Natural killer cell (primary cell): ENCODE measurements around the gene AKAP11. TPM values are rescaled to one million over a fixed set of nuclear protein-coding genes. Genes with fewer than 3 reads are reported as not detected.

Experiments
- ATAC-seq, 3 donors: fragments of 150-1000 bp in 2 of 3; fragments of 200-7000 bp in 1 of 3; cut with Tn5 transposase; 1 replicate in 1 of 3; 2 replicates in 2 of 3; pipeline ENCODE4 v1.10.0; 2021; ENCODE audit warnings: mild to moderate bottlenecking in 2 of 3, moderate library complexity in 2 of 3
- DNase-seq, 2 donors: peaks; one replicate each; pipeline versions ENCODE4 v3.0.0 to v3.0.0-alpha.2; 2013 to 2021; ENCODE audit warnings: mixed read lengths in 1 of 2
- H3K27ac ChIP-seq: one replicate; pipeline ENCODE4 v1.5.1; 2013; ENCODE audit warnings: mild to moderate bottlenecking, low read length
- H3K27me3 ChIP-seq: one replicate; pipeline ENCODE4 v1.6.1; 2013; ENCODE audit warnings: low read length; ENCODE audit not compliant: control insufficient read depth, insufficient read depth
- H3K36me3 ChIP-seq: one replicate; pipeline ENCODE4 v1.6.1; 2013; ENCODE audit warnings: low read length; ENCODE audit not compliant: control insufficient read depth, insufficient read depth
- H3K4me1 ChIP-seq: one replicate; pipeline ENCODE4 v1.6.1; 2013; ENCODE audit warnings: low read length; ENCODE audit not compliant: control insufficient read depth, insufficient read depth
- H3K4me3 ChIP-seq: one replicate; pipeline ENCODE4 v1.5.1; 2013; ENCODE audit warnings: low read length
- H3K9me3 ChIP-seq: one replicate; pipeline ENCODE4 v1.6.1; 2013; ENCODE audit warnings: low read length; ENCODE audit not compliant: control insufficient read depth, insufficient read depth
- H3K27ac Mint-ChIP-seq, 2 donors: one replicate each; pipeline ENCODE4 v1.8.0; 2022; ENCODE audit warnings: mild to moderate bottlenecking in 2 of 2, mixed read lengths in 2 of 2, moderate library complexity in 1 of 2
- H3K27me3 Mint-ChIP-seq, 2 donors: one replicate each; pipeline ENCODE4 v1.8.0; 2022; ENCODE audit warnings: low read depth in 2 of 2, mixed read lengths in 2 of 2
- H3K36me3 Mint-ChIP-seq: one replicate; pipeline ENCODE4 v1.8.0; 2022; ENCODE audit warnings: mixed read lengths
- H3K4me1 Mint-ChIP-seq, 2 donors: one replicate each; pipeline ENCODE4 v1.8.0; 2022; ENCODE audit warnings: mixed read lengths in 2 of 2
- H3K4me3 Mint-ChIP-seq: one replicate; pipeline ENCODE4 v1.8.0; 2022; ENCODE audit warnings: mild to moderate bottlenecking, moderate library complexity, mixed read lengths
- H3K9me3 Mint-ChIP-seq, 2 donors: one replicate each; pipeline ENCODE4 v1.8.0; 2022; ENCODE audit warnings: mixed read lengths in 2 of 2
- WGBS: methylation state at CpG from one replicate; pipeline ENCODE4 v1.1.7; 2013; ENCODE audit warnings: missing lambda C conversion rate; ENCODE audit not compliant: insufficient coverage; 5-methylcytosine and 5-hydroxymethylcytosine counted together
- intact Hi-C: fragments of 100-400 bp; cut with micrococcal nuclease; formaldehyde crosslinking; loops from one replicate; pipeline ENCODE4 v1.14.2; 2022
- total RNA-seq, 4 donors: library from RNA; stranded (reverse); fragments of 120-200 nt in 1 of 4; gene quantifications; one replicate each; pipeline versions ENCODE4 v1.2.3 to v1.2.4, GENCODE V29; 2013 to 2022
- TF ChIP-seq, protein P1 (sequence below): fragments of 200-600 bp; IDR thresholded peaks from one replicate; pipeline ENCODE4 v1.8.0; 2022; ENCODE audit warnings: antibody characterized with exemption

AKAP11 gene
- total RNA-seq, 3 donors from 2014 or later (not counting 1 experiment from before 2014, with no cell fraction given): 23.6 to 31.9 (median 26.8) TPM

- WGBS: 78% methylated on average over 8 of the region's 8 CpGs
- H3K27ac Mint-ChIP-seq: no peak overlapping the region
- Histone ChIP-seq H3K9me3 (no peaks in the 10 kb centered on the region), H3K27ac (no peak overlapping the region), H3K4me3 (no peak overlapping the region), H3K27me3 (no peaks in the 10 kb centered on the region), H3K36me3 (no peaks in the 10 kb centered on the region), H3K4me1 (no peaks in the 10 kb centered on the region)
- H3K4me1 Mint-ChIP-seq: no peaks in the 10 kb centered on the region
- no peaks in the 10 kb centered on the region for H3K9me3 Mint-ChIP-seq
- intact Hi-C loops: no loop called here
- no peaks in the 10 kb centered on the region for H3K27me3 Mint-ChIP-seq
- TF ChIP-seq, protein P1, sequence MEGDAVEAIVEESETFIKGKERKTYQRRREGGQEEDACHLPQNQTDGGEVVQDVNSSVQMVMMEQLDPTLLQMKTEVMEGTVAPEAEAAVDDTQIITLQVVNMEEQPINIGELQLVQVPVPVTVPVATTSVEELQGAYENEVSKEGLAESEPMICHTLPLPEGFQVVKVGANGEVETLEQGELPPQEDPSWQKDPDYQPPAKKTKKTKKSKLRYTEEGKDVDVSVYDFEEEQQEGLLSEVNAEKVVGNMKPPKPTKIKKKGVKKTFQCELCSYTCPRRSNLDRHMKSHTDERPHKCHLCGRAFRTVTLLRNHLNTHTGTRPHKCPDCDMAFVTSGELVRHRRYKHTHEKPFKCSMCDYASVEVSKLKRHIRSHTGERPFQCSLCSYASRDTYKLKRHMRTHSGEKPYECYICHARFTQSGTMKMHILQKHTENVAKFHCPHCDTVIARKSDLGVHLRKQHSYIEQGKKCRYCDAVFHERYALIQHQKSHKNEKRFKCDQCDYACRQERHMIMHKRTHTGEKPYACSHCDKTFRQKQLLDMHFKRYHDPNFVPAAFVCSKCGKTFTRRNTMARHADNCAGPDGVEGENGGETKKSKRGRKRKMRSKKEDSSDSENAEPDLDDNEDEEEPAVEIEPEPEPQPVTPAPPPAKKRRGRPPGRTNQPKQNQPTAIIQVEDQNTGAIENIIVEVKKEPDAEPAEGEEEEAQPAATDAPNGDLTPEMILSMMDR: no peak
- peak in 1 of 2 donors; percentile 21 for DNase-seq
- no peaks in the 10 kb centered on the region for H3K36me3 Mint-ChIP-seq
- no peak overlapping the region for H3K4me3 Mint-ChIP-seq
- no peak for ATAC-seq
These were observed 97.3 kb downstream of the AKAP11 start for GRCh38 chr13:42369071-42369797.

DNA sequence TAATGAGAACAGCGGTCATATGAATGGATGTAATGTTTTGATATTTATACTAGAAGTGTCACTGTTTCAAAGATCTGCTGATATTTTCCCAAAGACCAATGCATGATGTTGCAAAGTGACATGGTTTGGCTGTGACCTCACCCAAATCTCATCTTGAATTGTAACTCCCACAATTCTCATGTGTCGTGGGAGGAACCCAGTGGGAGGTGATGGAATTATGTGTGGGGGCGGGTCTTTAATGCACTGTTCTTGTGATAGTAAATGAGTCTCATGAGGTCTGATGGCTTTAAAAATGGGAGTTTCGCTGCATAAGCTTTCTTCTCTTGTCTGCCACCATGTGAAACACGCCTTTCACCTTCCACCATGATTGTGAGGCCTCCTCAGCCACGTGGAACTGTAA is 98.3 kb downstream of the AKAP11 start:
- 77% methylated on average over 6 of the region's 6 CpGs for WGBS
- no peak for DNase-seq
- H3K9me3 Mint-ChIP-seq: no peaks in the 10 kb centered on the region
- Histone ChIP-seq H3K9me3 (no peaks in the 10 kb centered on the region), H3K4me1 (no peaks in the 10 kb centered on the region), H3K4me3 (no peak overlapping the region), H3K36me3 (no peaks in the 10 kb centered on the region), H3K27me3 (no peaks in the 10 kb centered on the region), H3K27ac (no peak overlapping the region)
- TF ChIP-seq, protein P1: no peak
- no peak overlapping the region for H3K27ac Mint-ChIP-seq
- no peak for ATAC-seq
- H3K27me3 Mint-ChIP-seq: no peaks in the 10 kb centered on the region
- intact Hi-C loops: no loop called here
- no peaks in the 10 kb centered on the region for H3K36me3 Mint-ChIP-seq
- H3K4me3 Mint-ChIP-seq: no peak overlapping the region
- no peaks in the 10 kb centered on the region for H3K4me1 Mint-ChIP-seq

Other genes starting within 250 kb of the AKAP11 start
- 1 to 10 TPM; 1.1 to 3.4 (median 1.2) TPM for gene DGKH, start 223.5 kb upstream of the AKAP11 start, total RNA-seq